C4-2B (cell line): ENCODE results near the gene VPS16.

Source experiments
- ZFX ChIP-seq: fragments of 450-650 bp; IDR thresholded peaks from 2 replicates; pipeline ENCODE4 v1.6.1; 2017
- TF ChIP-seq, protein P1 (sequence below): fragments of 450-650 bp; conservative IDR thresholded peaks from 2 replicates; pipeline ENCODE4 v1.5.1; 2017; ENCODE audit warnings: mild to moderate bottlenecking

DNA sequence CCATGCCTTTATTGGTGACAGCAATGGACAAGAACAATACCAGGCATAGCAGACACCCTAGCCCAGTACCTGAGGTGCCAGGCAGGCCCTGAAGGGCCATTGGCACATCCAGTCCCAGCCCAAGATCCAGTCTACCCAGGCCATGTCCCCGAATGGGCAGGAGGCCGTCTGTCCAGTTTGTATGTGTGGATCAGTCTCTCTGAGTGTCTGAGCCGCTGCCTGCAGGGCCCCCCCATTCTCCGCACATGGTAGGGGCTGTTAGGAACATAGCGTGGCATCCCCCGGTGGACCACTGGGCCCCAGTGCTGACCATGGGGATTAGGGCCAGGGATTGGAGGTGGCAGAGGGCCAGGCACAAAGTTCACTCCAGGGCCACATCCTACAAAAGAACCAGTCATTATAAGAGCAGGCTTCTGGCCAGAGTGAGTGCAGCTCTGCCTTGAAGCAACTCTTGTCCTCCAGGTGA lies 5.2 kb upstream of the VPS16 start:
- TF ChIP-seq, protein P1, sequence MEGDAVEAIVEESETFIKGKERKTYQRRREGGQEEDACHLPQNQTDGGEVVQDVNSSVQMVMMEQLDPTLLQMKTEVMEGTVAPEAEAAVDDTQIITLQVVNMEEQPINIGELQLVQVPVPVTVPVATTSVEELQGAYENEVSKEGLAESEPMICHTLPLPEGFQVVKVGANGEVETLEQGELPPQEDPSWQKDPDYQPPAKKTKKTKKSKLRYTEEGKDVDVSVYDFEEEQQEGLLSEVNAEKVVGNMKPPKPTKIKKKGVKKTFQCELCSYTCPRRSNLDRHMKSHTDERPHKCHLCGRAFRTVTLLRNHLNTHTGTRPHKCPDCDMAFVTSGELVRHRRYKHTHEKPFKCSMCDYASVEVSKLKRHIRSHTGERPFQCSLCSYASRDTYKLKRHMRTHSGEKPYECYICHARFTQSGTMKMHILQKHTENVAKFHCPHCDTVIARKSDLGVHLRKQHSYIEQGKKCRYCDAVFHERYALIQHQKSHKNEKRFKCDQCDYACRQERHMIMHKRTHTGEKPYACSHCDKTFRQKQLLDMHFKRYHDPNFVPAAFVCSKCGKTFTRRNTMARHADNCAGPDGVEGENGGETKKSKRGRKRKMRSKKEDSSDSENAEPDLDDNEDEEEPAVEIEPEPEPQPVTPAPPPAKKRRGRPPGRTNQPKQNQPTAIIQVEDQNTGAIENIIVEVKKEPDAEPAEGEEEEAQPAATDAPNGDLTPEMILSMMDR = no peak
- no peak for TF ChIP-seq ZFX
